SK-N-SH treated with all-trans-retinoic acid at 6 μM for 48 hours (cell line): ENCODE results near the gene SH3TC1.

ENCODE experiments used
- ATAC-seq: fragments of 200-7000 bp; cut with Tn5 transposase; 3 replicates; pipeline ENCODE4 v1.9.1; 2020; ENCODE audit warnings: mild to moderate bottlenecking, moderate library complexity
- ARNTL ChIP-seq: fragments of 450-650 bp; formaldehyde crosslinking; IDR thresholded peaks from 2 replicates; pipeline ENCODE4 v1.5.0; 2020; ENCODE audit warnings: low read depth, mild to moderate bottlenecking, moderate library complexity, borderline replicate concordance
- BACH2 ChIP-seq: fragments of 250-450 bp; sonication (Bioruptor Pico); IDR thresholded peaks from 2 replicates; pipeline ENCODE4 v1.9.0; 2021; ENCODE audit warnings: mild to moderate bottlenecking, borderline replicate concordance
- CSDC2 ChIP-seq: fragments of 250-450 bp; sonication (Bioruptor Pico); IDR thresholded peaks from 2 replicates; pipeline ENCODE4 v1.5.0; 2020; ENCODE audit warnings: mild to moderate bottlenecking, moderate library complexity
- ESRRG ChIP-seq: fragments of 250-450 bp; sonication (Bioruptor Pico); IDR thresholded peaks from 2 replicates; pipeline ENCODE4 v1.6.1; 2021; ENCODE audit warnings: mild to moderate bottlenecking
- OSR1 ChIP-seq: fragments of 250-450 bp; sonication (Bioruptor Pico); IDR thresholded peaks from 2 replicates; pipeline ENCODE4 v1.8.0; 2022; ENCODE audit warnings: moderate library complexity, mild to moderate bottlenecking, inconsistent platforms
- PPARA ChIP-seq: fragments of 250-450 bp; sonication (Bioruptor Pico); IDR thresholded peaks from 2 replicates; pipeline ENCODE4 v1.5.0; 2020; ENCODE audit warnings: mild to moderate bottlenecking, borderline replicate concordance
- RARB ChIP-seq: fragments of 250-450 bp; sonication (Bioruptor Pico); IDR thresholded peaks from 2 replicates; pipeline ENCODE4 v1.8.0; 2021; ENCODE audit warnings: mild to moderate bottlenecking, moderate library complexity
- SNAI2 ChIP-seq: fragments of 250-450 bp; sonication (Bioruptor Pico); IDR thresholded peaks from 2 replicates; pipeline ENCODE4 v1.5.0; 2020; ENCODE audit warnings: mild to moderate bottlenecking, moderate library complexity
- TCF4 ChIP-seq: fragments of 250-450 bp; sonication (Bioruptor Pico); IDR thresholded peaks from 2 replicates; pipeline ENCODE4 v1.8.0; 2021; ENCODE audit warnings: mild to moderate bottlenecking, moderate library complexity, borderline replicate concordance
- TOX ChIP-seq: fragments of 250-450 bp; sonication (Bioruptor Pico); IDR thresholded peaks from 2 replicates; pipeline ENCODE4 v1.8.0; 2021; ENCODE audit warnings: mild to moderate bottlenecking, moderate library complexity, borderline replicate concordance
- TSHZ2 ChIP-seq: fragments of 250-450 bp; sonication (Bioruptor Pico); IDR thresholded peaks from 2 replicates; pipeline ENCODE4 v1.5.0; 2020; ENCODE audit warnings: mild to moderate bottlenecking, moderate library complexity
- ZFP3 ChIP-seq: fragments of 250-450 bp; sonication (Bioruptor Pico); IDR thresholded peaks from 2 replicates; pipeline ENCODE4 v1.5.0; 2020; ENCODE audit warnings: mild to moderate bottlenecking, moderate library complexity
- ZFP30 ChIP-seq: fragments of 450-650 bp; formaldehyde crosslinking; IDR thresholded peaks from 2 replicates; pipeline ENCODE4 v1.5.0; 2022; ENCODE audit warnings: mild to moderate bottlenecking, moderate library complexity
- ZNF565 ChIP-seq: fragments of 450-650 bp; formaldehyde crosslinking; conservative IDR thresholded peaks from 2 replicates; pipeline ENCODE4 v1.5.0; 2020; ENCODE audit warnings: low read depth, mild to moderate bottlenecking, moderate library complexity
- ZNF8 ChIP-seq: fragments of 450-650 bp; formaldehyde crosslinking; IDR thresholded peaks from 2 replicates; pipeline ENCODE4 v1.5.0; 2020; ENCODE audit warnings: mild to moderate bottlenecking, moderate library complexity
- TF ChIP-seq, protein P1 (sequence below): fragments of 250-450 bp; sonication (Bioruptor Pico); IDR thresholded peaks from 2 replicates; pipeline ENCODE4 v1.8.0; 2021; ENCODE audit warnings: low read depth, mild to moderate bottlenecking, moderate library complexity, borderline replicate concordance
- TF ChIP-seq, protein P2 (sequence below): fragments of 250-450 bp; sonication (Bioruptor Pico); IDR thresholded peaks from 2 replicates; pipeline ENCODE4 v1.5.1; 2021; ENCODE audit warnings: mild to moderate bottlenecking, moderate library complexity
- TF ChIP-seq, protein P3 (sequence below): fragments of 250-450 bp; sonication (Bioruptor Pico); IDR thresholded peaks from 2 replicates; pipeline ENCODE4 v1.8.0; 2020; ENCODE audit warnings: mild to moderate bottlenecking, moderate library complexity, borderline replicate concordance

The SH3TC1 gene

DNA sequence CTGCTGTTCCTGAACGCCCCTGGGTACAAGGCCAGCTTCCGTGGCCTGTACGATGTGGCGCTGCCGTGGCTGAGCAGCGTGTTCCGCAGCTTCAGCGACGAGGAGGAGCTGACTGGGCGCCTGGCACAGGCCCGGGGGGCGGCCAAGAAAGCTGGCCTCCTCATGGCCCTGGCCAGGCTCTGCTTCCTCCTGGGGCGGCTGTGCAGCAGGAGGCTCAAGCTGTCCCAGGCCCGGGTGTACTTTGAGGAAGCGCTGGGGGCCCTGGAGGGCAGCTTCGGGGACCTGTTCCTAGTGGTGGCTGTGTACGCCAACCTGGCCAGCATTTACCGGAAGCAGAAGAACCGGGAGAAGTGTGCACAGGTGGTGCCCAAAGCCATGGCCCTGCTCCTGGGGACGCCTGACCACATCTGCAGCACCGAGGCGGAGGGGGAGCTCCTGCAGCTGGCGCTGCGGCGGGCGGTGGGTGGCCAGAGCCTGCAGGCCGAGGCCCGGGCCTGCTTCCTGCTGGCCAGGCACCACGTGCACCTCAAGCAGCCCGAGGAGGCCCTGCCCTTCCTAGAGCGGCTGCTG, 28.2 kb downstream of the SH3TC1 start:
- no peak for TF ChIP-seq ARNTL (CRISPR knock-in tag)
- no peak for TF ChIP-seq SNAI2 (CRISPR knock-in tag)
- no peak for TF ChIP-seq PPARA (CRISPR knock-in tag)
- TF ChIP-seq, protein P1, sequence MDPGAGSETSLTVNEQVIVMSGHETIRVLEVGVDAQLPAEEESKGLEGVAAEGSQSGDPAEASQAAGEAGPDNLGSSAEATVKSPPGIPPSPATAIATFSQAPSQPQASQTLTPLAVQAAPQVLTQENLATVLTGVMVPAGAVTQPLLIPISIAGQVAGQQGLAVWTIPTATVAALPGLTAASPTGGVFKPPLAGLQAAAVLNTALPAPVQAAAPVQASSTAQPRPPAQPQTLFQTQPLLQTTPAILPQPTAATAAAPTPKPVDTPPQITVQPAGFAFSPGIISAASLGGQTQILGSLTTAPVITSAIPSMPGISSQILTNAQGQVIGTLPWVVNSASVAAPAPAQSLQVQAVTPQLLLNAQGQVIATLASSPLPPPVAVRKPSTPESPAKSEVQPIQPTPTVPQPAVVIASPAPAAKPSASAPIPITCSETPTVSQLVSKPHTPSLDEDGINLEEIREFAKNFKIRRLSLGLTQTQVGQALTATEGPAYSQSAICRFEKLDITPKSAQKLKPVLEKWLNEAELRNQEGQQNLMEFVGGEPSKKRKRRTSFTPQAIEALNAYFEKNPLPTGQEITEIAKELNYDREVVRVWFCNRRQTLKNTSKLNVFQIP (CRISPR knock-in tag) = no peak
- TF ChIP-seq, protein P2, sequence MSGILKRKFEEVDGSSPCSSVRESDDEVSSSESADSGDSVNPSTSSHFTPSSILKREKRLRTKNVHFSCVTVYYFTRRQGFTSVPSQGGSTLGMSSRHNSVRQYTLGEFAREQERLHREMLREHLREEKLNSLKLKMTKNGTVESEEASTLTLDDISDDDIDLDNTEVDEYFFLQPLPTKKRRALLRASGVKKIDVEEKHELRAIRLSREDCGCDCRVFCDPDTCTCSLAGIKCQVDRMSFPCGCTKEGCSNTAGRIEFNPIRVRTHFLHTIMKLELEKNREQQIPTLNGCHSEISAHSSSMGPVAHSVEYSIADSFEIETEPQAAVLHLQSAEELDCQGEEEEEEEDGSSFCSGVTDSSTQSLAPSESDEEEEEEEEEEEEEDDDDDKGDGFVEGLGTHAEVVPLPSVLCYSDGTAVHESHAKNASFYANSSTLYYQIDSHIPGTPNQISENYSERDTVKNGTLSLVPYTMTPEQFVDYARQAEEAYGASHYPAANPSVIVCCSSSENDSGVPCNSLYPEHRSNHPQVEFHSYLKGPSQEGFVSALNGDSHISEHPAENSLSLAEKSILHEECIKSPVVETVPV (CRISPR knock-in tag) = no peak
- TF ChIP-seq ZFP30 (CRISPR knock-in tag) = no peak
- TF ChIP-seq BACH2 (CRISPR knock-in tag) = no peak
- TF ChIP-seq TCF4 (CRISPR knock-in tag) = no peak
- TF ChIP-seq CSDC2 (CRISPR knock-in tag) = no peak
- TF ChIP-seq ZNF8 (CRISPR knock-in tag) = no peak
- TF ChIP-seq ZNF565 (CRISPR knock-in tag) = no peak
- no peak for TF ChIP-seq RARB (CRISPR knock-in tag)
- no peak for TF ChIP-seq TSHZ2
- TF ChIP-seq ZFP3 = no peak
- TF ChIP-seq OSR1 = no peak
- TF ChIP-seq ESRRG (CRISPR knock-in tag) = no peak
- TF ChIP-seq, all 23 proteins: peak for 0
- no peak for ATAC-seq

DNA sequence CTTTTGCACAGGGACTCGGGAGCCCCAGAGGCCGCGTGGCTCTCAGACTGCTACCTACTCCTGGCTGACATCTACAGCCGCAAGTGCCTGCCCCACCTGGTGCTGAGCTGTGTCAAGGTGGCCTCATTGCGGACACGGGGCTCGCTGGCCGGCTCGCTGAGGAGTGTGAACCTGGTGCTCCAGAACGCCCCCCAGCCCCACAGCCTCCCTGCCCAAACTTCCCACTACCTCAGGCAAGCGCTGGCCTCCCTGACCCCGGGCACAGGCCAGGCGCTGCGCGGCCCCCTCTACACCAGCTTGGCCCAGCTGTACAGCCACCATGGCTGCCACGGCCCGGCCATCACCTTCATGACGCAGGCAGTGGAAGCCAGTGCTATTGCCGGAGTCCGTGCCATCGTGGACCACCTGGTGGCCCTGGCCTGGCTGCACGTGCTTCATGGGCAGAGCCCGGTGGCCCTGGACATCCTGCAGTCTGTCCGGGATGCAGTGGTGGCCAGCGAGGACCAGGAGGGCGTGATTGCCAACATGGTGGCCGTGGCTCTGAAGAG, 28.8 kb downstream of the SH3TC1 start:
- no peak for ATAC-seq
- TF ChIP-seq ZFP30 (CRISPR knock-in tag) (no peak), TOX (no peak), TCF4 (CRISPR knock-in tag) (no peak), TSHZ2 (no peak), SNAI2 (CRISPR knock-in tag) (no peak), BACH2 (CRISPR knock-in tag) (no peak), ARNTL (CRISPR knock-in tag) (no peak), ZNF565 (CRISPR knock-in tag) (no peak), ZFP3 (no peak), PPARA (CRISPR knock-in tag) (no peak), OSR1 (no peak), ZNF8 (CRISPR knock-in tag) (no peak)
- TF ChIP-seq, protein P2 (CRISPR knock-in tag) = no peak
- TF ChIP-seq, protein P1 (CRISPR knock-in tag) = no peak
- TF ChIP-seq, protein P3, sequence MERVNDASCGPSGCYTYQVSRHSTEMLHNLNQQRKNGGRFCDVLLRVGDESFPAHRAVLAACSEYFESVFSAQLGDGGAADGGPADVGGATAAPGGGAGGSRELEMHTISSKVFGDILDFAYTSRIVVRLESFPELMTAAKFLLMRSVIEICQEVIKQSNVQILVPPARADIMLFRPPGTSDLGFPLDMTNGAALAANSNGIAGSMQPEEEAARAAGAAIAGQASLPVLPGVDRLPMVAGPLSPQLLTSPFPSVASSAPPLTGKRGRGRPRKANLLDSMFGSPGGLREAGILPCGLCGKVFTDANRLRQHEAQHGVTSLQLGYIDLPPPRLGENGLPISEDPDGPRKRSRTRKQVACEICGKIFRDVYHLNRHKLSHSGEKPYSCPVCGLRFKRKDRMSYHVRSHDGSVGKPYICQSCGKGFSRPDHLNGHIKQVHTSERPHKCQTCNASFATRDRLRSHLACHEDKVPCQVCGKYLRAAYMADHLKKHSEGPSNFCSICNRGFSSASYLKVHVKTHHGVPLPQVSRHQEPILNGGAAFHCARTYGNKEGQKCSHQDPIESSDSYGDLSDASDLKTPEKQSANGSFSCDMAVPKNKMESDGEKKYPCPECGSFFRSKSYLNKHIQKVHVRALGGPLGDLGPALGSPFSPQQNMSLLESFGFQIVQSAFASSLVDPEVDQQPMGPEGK (CRISPR knock-in tag) = no peak
